B cell (primary cell): ENCODE measurements around the gene C14orf180. TPM values are rescaled to one million over a fixed set of nuclear protein-coding genes. Genes with fewer than 3 reads are reported as not detected.

Source experiments
- ATAC-seq: fragments of 200-7000 bp; cut with Tn5 transposase; one replicate; pipeline ENCODE4 v1.10.0; 2021; ENCODE audit warnings: low read depth, mild to moderate bottlenecking, moderate number of reproducible peaks, moderate library complexity
- CTCF ChIA-PET: fragments of 350-600 bp; sonication (Branson Sonifier 250); formaldehyde crosslinking; loops from one replicate; lab custom pipeline; 2021; ENCODE audit warnings: antibody characterized with exemption, inconsistent platforms; lab: Charles Lee
- POLR2A ChIA-PET: fragments of 350-600 bp; sonication (Branson Sonifier 250); formaldehyde crosslinking; loops from one replicate; lab custom pipeline; 2021; ENCODE audit warnings: antibody characterized with exemption; lab: Charles Lee
- DNase-seq: peaks from one replicate; pipeline ENCODE4 v3.0.0; 2013
- H2AFZ ChIP-seq: 2 replicates; pipeline ENCODE4 v1.6.1; 2012; ENCODE audit warnings: mild to moderate bottlenecking, low read depth, low read length; ENCODE audit not compliant: insufficient read depth, poor library complexity, severe bottlenecking
- H3K27ac ChIP-seq, 2 donors: 1 replicate in 1 of 2; 2 replicates in 1 of 2; pipeline ENCODE4 v1.5.1; 2012 to 2013; ENCODE audit warnings: low read length in 2 of 2, mild to moderate bottlenecking in 2 of 2, moderate library complexity in 1 of 2
- H3K27me3 ChIP-seq, 4 experiments: fragments of 200-600 bp in 1 of 4; sonication (generic) in 1 of 4; replicated peaks in 1 of 4; 1 replicate in 2 of 4; 2 replicates in 2 of 4; pipeline versions ENCODE4 v1.6.1 to v1.7.0; 2013 to 2016; ENCODE audit warnings: low read length in 3 of 4, mild to moderate bottlenecking in 2 of 4, mixed read lengths in 1 of 4, moderate library complexity in 1 of 4; ENCODE audit not compliant: insufficient read depth in 4 of 4, control insufficient read depth in 3 of 4; ENCODE audit errors: control extremely low read depth in 1 of 4
- H3K36me3 ChIP-seq, 2 experiments: replicated peaks in 1 of 2; 1 replicate in 1 of 2; 2 replicates in 1 of 2; pipeline versions ENCODE4 v1.6.1 to v1.7.1; 2013; ENCODE audit warnings: low read length in 1 of 2; ENCODE audit not compliant: insufficient read depth in 2 of 2, control insufficient read depth in 1 of 2; ENCODE audit errors: control extremely low read depth in 1 of 2, extremely low read depth in 1 of 2
- H3K4me1 ChIP-seq, 2 donors: fragments of 200-600 bp in 1 of 2; sonication (generic) in 1 of 2; 1 replicate in 1 of 2; 2 replicates in 1 of 2; pipeline versions ENCODE4 v1.5.1 to v1.6.1; 2013 to 2017; ENCODE audit warnings: low read length in 2 of 2; ENCODE audit not compliant: control insufficient read depth in 2 of 2, insufficient read depth in 2 of 2
- H3K4me2 ChIP-seq: replicated peaks from 2 replicates; pipeline ENCODE3; 2012; ENCODE audit warnings: mild to moderate bottlenecking, low read depth, low read length; ENCODE audit not compliant: poor library complexity, severe bottlenecking
- H3K4me3 ChIP-seq, 5 experiments: fragments of 200-600 bp in 1 of 5; sonication (generic) in 1 of 5; 1 replicate in 3 of 5; 2 replicates in 2 of 5; pipeline versions ENCODE4 v1.5.1 to v1.7.0; 2011 to 2016; ENCODE audit warnings: low read length in 4 of 5, mild to moderate bottlenecking in 4 of 5, low read depth in 2 of 5, control low read depth in 1 of 5, moderate library complexity in 1 of 5; ENCODE audit not compliant: insufficient read depth in 1 of 5; ENCODE audit errors: control extremely low read depth in 1 of 5, extremely low read depth in 1 of 5
- H3K79me2 ChIP-seq: fragments of 200-600 bp; sonication (generic); one replicate; pipeline ENCODE4 v1.6.0; 2016; ENCODE audit warnings: low read length; ENCODE audit not compliant: control insufficient read depth, insufficient read depth
- H3K9ac ChIP-seq: fragments of 200-600 bp; sonication (generic); 2 replicates; pipeline ENCODE4 v1.6.1; 2017; ENCODE audit warnings: mild to moderate bottlenecking, low read length, moderate library complexity
- H3K9me3 ChIP-seq, 3 donors: one replicate each; pipeline versions ENCODE4 v1.6.1 to v1.7.1; 2013; ENCODE audit warnings: low read length in 2 of 3; ENCODE audit not compliant: control insufficient read depth in 2 of 3, insufficient read depth in 1 of 3; ENCODE audit errors: control extremely low read depth in 1 of 3
- H4K20me1 ChIP-seq: 2 replicates; pipeline ENCODE4 v1.6.0; 2012; ENCODE audit warnings: mild to moderate bottlenecking, low read length; ENCODE audit not compliant: insufficient read depth, control insufficient read depth, poor library complexity, severe bottlenecking
- H3K27ac Mint-ChIP-seq: one replicate; pipeline ENCODE4 v1.8.0; 2021; ENCODE audit warnings: mixed read lengths
- H3K27me3 Mint-ChIP-seq: one replicate; pipeline ENCODE4 v1.8.0; 2021; ENCODE audit warnings: mixed read lengths
- H3K4me1 Mint-ChIP-seq: one replicate; pipeline ENCODE4 v1.8.0; 2021; ENCODE audit warnings: mixed read lengths
- H3K4me3 Mint-ChIP-seq: one replicate; pipeline ENCODE4 v1.8.0; 2021; ENCODE audit warnings: mixed read lengths
- H3K9me3 Mint-ChIP-seq: one replicate; pipeline ENCODE4 v1.8.0; 2022; ENCODE audit warnings: mixed read lengths; ENCODE audit not compliant: insufficient read depth
- CTCF ChIP-seq: fragments of 200-600 bp; IDR thresholded peaks from one replicate; pipeline ENCODE4 v1.8.0; 2022; ENCODE audit warnings: antibody characterized with exemption, mild to moderate bottlenecking
- EZH2 ChIP-seq: IDR thresholded peaks from 2 replicates; pipeline ENCODE4 v1.6.1; 2012; ENCODE audit warnings: borderline replicate concordance, low read depth, mild to moderate bottlenecking, moderate library complexity, low read length; ENCODE audit not compliant: insufficient read depth, poor library complexity, severe bottlenecking
- WGBS: methylation state at CpG from one replicate; pipeline ENCODE4 v1.1.5; 2013; ENCODE audit warnings: missing lambda C conversion rate; ENCODE audit not compliant: insufficient coverage; 5-methylcytosine and 5-hydroxymethylcytosine counted together
- intact Hi-C: fragments of 100-400 bp; cut with micrococcal nuclease; formaldehyde crosslinking; loops from one replicate; pipeline ENCODE4 v1.10.0; 2022
- polyA plus RNA-seq: library from polyadenylated mRNA; depleted of rRNA; stranded (reverse); fragments of >200 nt; gene quantifications from 2 replicates; pipeline ENCODE4 v1.2.3, GENCODE V29; 2012
- total RNA-seq, 2 donors: library from RNA; stranded (reverse); fragments of 120-200 nt in 1 of 2; gene quantifications; 1 replicate in 1 of 2; 2 replicates in 1 of 2; pipeline versions ENCODE4 v1.2.3 to v1.2.4, GENCODE V29; 2013 to 2022

The C14orf180 gene
- total and polyA plus RNA-seq, 2 donors (not counting 1 experiment from before 2014, with no cell fraction given), result not detected

GRCh38 chr14:104554608-104555429 lies 24.7 kb upstream of the C14orf180 start:
- H3K79me2 ChIP-seq, result no peaks in the 10 kb centered on the region
- no peak overlapping the region for H3K27ac ChIP-seq
- H3K4me1 ChIP-seq, result no peaks in the 10 kb centered on the region
- POLR2A ChIA-PET, result no interaction called here
- intact Hi-C loops, result no loop called here
- Mint-ChIP-seq H3K4me1 (no peaks in the 10 kb centered on the region), H3K27me3 (peaks cover 13% of the 10 kb centered on the region), H3K9me3 (peaks cover 2% of the 10 kb centered on the region), H3K4me3 (no peak overlapping the region), H3K27ac (no peak overlapping the region)
- WGBS, result 86% methylated on average over 26 of the region's 26 CpGs
- H3K4me2 ChIP-seq, result no peak overlapping the region
- H3K4me3 ChIP-seq, result no peak overlapping the region
- no peak for DNase-seq
- no peak overlapping the region for H3K9ac ChIP-seq
- ATAC-seq, result no peak
- TF ChIP-seq CTCF (no peak), EZH2 (no peak)
- peaks cover 0 to 3% (median 0%) of the 10 kb centered on the region in 4 experiments for H3K27me3 ChIP-seq
- H3K9me3 ChIP-seq, result peaks cover 0 to 8% (median 0%) of the 10 kb centered on the region in 3 donors
- CTCF ChIA-PET, result interaction anchor here (1.6 kb wide), 1 partner anchor 10 kb away, joined by 4 read pairs; no protein-coding TSS in a partner anchor
- H3K36me3 ChIP-seq, result no peaks in the 10 kb centered on the region
- no peaks in the 10 kb centered on the region for H4K20me1 ChIP-seq
- H2AFZ ChIP-seq, result no peak overlapping the region
